ENCODE data around the gene MRM2. TPM values are rescaled to one million over a fixed set of nuclear protein-coding genes. Genes with fewer than 3 reads are reported as not detected.

MRM2 gene
- polyA plus RNA-seq, 2 of the 4 experiments (the other 2 are of a cell fraction): 35.6 to 44.0 TPM

DNA sequence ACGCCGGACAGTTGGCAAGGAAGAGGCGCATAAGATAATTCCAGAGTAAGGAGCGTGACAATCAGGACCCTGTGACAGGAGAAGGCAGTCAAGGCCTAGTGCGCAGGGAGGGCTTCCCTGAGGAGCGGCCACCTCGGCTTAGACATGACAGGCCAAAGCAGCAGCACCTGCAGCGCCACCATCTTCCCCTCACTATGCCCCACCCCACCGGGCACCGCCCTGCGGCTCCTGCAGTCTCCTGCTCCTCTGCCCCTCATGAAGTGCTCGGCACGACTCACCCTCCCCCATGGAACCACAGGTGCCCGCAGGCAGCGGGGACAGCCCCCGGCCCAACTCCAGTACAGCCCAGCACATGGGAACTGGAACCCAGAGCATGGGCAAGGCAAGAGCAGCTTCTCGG is 21.1 kb downstream of the MRM2 start:
- TF ChIP-seq EHMT2 (IDR thresholded peaks at IDR 0.05; ENCODE audit: low read depth) (no peak), FOSB (CRISPR knock-in tag; IDR thresholded peaks at IDR 0.05) (no peak), RFX5 (IDR thresholded peaks at IDR 0.05) (no peak)
- FAIRE-seq: no peak
- ATAC-seq: no peak
- H3K4me3 ChIP-seq: no peak overlapping the region
- ChIA-PET CTCF (no interaction called here), POLR2A (no interaction called here)
- no peak overlapping the region for H3K4me2 ChIP-seq
- no peak for DNase-seq (ENCODE audit: low read depth in 1 of 2, low spot score in 1 of 2)
- no peaks in the 10 kb centered on the region for H3K9me3 ChIP-seq
- no peak overlapping the region for H3K27ac ChIP-seq
- H3K4me1 ChIP-seq: 0 out of 3 replicates have a peak, but pooled peaks cover 6% of the 10 kb centered on the region
- WGBS (ENCODE audit: missing lambda C conversion rate): 90% methylated on average over 17 of the region's 17 CpGs

DNA sequence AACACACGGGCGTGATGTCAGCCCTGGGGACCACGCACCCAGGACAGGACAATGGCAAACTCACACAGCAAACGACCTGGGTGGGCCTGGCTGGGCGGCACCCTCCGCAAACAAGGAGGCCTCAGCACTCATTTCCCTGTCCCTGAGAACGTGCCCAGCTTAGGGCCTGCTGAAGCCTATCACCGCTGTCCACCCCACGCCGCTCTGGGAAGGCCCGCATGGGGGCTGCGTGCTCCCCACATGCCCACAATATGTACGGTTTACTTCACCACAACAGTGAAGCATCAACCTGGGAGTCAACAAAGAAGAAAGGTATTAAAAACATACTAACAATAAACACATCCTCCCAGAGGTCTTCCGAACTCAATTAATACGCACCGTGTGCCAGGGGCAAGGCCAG is 21.5 kb downstream of the MRM2 start:
- H3K4me2 ChIP-seq: no peak overlapping the region
- no peak for DNase-seq (ENCODE audit: low read depth in 1 of 2, low spot score in 1 of 2)
- H3K9me3 ChIP-seq: no peaks in the 10 kb centered on the region
- no peak for ATAC-seq
- H3K4me3 ChIP-seq: no peak overlapping the region
- H3K4me1 ChIP-seq: 0 out of 3 replicates have a peak, but pooled peaks cover 6% of the 10 kb centered on the region
- no peak overlapping the region for H3K27ac ChIP-seq
- 90% methylated on average over 16 of the region's 16 CpGs for WGBS (ENCODE audit: missing lambda C conversion rate)
- CTCF ChIA-PET: no interaction called here
- TF ChIP-seq, protein P1, sequence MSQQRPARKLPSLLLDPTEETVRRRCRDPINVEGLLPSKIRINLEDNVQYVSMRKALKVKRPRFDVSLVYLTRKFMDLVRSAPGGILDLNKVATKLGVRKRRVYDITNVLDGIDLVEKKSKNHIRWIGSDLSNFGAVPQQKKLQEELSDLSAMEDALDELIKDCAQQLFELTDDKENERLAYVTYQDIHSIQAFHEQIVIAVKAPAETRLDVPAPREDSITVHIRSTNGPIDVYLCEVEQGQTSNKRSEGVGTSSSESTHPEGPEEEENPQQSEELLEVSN (IDR thresholded peaks at IDR 0.05; ENCODE audit: borderline replicate concordance, low read depth): no peak
- no peak for TF ChIP-seq KDM5A (IDR thresholded peaks at IDR 0.05)
- TF ChIP-seq JUN (IDR thresholded peaks at IDR 0.05): no peak
- no peak for FAIRE-seq
- POLR2A ChIA-PET: no interaction called here

DNA sequence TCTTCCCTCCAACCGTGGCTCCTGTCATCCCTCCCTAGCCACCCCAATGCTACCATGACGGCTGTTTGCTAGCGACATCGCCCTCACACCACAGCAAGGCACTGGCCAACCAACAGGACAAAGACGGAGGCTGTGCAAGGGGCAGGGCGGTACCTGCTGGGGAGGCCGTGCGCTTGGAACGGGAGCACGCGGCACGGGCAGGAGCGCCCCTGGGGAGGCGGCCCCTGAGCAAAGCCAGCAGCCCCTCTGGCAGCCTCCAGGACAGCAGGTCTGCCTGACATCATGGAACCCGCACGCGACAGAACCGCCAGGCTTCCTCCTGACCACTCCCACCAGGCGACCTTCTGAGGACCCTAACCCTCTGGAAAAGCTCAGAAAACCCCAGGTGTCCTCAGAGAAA is 22.0 kb downstream of the MRM2 start:
- ATAC-seq (no peak), FAIRE-seq (no peak), DNase-seq (ENCODE audit: low read depth in 1 of 2, low spot score in 1 of 2) (no peak)
- WGBS (ENCODE audit: missing lambda C conversion rate): 92% methylated on average over 19 of the region's 19 CpGs
- CTCF ChIA-PET: no interaction called here
- H3K9me3 ChIP-seq: no peaks in the 10 kb centered on the region
- TF ChIP-seq RARB (CRISPR knock-in tag; IDR thresholded peaks at IDR 0.05) (no peak), ZSCAN20 (CRISPR knock-in tag; IDR thresholded peaks at IDR 0.05) (no peak), HOXB5 (CRISPR knock-in tag; IDR thresholded peaks at IDR 0.05) (no peak), RAD21 (conservative IDR thresholded peaks at IDR 0.05 in 1 of 2, IDR thresholded peaks at IDR 0.05 in 1 of 2) (no peak), MAFK (IDR thresholded peaks at IDR 0.05; ENCODE audit: partially characterized antibody) (no peak), ZFP36 (IDR thresholded peaks at IDR 0.05; ENCODE audit: borderline replicate concordance, partially characterized antibody) (no peak), CHD4 (IDR thresholded peaks at IDR 0.05; ENCODE audit: borderline replicate concordance) (no peak)
- TF ChIP-seq, protein P1 (IDR thresholded peaks at IDR 0.05; ENCODE audit: borderline replicate concordance, low read depth): no peak
- TF ChIP-seq, protein P2, sequence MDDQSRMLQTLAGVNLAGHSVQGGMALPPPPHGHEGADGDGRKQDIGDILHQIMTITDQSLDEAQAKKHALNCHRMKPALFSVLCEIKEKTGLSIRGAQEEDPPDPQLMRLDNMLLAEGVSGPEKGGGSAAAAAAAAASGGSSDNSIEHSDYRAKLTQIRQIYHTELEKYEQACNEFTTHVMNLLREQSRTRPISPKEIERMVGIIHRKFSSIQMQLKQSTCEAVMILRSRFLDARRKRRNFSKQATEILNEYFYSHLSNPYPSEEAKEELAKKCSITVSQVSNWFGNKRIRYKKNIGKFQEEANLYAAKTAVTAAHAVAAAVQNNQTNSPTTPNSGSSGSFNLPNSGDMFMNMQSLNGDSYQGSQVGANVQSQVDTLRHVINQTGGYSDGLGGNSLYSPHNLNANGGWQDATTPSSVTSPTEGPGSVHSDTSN (IDR thresholded peaks at IDR 0.05): no peak
- TF ChIP-seq, protein P3, sequence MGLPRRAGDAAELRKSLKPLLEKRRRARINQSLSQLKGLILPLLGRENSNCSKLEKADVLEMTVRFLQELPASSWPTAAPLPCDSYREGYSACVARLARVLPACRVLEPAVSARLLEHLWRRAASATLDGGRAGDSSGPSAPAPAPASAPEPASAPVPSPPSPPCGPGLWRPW (IDR thresholded peaks at IDR 0.05): no peak
- TF ChIP-seq, protein P4, sequence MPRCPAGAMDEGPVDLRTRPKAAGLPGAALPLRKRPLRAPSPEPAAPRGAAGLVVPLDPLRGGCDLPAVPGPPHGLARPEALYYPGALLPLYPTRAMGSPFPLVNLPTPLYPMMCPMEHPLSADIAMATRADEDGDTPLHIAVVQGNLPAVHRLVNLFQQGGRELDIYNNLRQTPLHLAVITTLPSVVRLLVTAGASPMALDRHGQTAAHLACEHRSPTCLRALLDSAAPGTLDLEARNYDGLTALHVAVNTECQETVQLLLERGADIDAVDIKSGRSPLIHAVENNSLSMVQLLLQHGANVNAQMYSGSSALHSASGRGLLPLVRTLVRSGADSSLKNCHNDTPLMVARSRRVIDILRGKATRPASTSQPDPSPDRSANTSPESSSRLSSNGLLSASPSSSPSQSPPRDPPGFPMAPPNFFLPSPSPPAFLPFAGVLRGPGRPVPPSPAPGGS (IDR thresholded peaks at IDR 0.05): no peak
- POLR2A ChIA-PET: no interaction called here
- H3K4me1 ChIP-seq: 0 out of 3 replicates have a peak, but pooled peaks cover under 1% of the 10 kb centered on the region
- H3K27ac ChIP-seq: no peak overlapping the region
- no peak overlapping the region for H3K4me3 ChIP-seq
- no peak overlapping the region for H3K4me2 ChIP-seq

DNA sequence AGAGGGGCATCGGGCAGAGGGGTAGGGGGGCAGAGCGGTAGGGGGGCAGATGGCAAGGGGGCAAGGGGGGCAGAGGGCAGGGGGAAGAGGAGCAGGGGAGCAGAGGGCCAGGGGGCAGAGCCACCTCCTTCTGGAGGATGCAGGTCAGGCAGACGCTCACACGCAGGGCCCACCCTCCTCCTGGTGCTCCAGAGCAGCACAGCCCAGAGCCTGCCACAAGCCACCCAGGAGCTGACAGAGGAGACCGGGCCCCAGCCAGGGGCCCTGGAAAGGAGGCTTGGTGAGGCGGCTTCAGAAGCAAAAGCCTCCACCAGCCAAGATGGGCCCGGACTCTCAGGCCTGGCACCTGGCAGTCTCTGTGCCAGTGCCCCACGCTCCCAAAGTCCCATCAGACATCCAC is 22.4 kb downstream of the MRM2 start:
- H3K4me3 ChIP-seq: no peak overlapping the region
- H3K27ac ChIP-seq: no peak overlapping the region
- no peaks in the 10 kb centered on the region for H3K4me1 ChIP-seq
- DNase-seq (ENCODE audit: low read depth in 1 of 2, low spot score in 1 of 2) (no peak), ATAC-seq (no peak), FAIRE-seq (no peak)
- no peaks in the 10 kb centered on the region for H3K9me3 ChIP-seq
- CTCF ChIA-PET: no interaction called here
- H3K4me2 ChIP-seq: no peak overlapping the region
- POLR2A ChIA-PET: no interaction called here
- 97% methylated on average over 5 of the region's 8 CpGs for WGBS (ENCODE audit: missing lambda C conversion rate)
- no peak for TF ChIP-seq HOXB5 (CRISPR knock-in tag; IDR thresholded peaks at IDR 0.05)
- no peak for TF ChIP-seq EP300 (IDR thresholded peaks at IDR 0.05)
- no peak for TF ChIP-seq RNF2 (IDR thresholded peaks at IDR 0.05; ENCODE audit: borderline replicate concordance, low read depth)
- no peak for TF ChIP-seq CHD2 (IDR thresholded peaks at IDR 0.05; ENCODE audit: low read length, partially characterized antibody)
- TF ChIP-seq, protein P3 (IDR thresholded peaks at IDR 0.05): no peak
- TF ChIP-seq EHF (CRISPR knock-in tag; IDR thresholded peaks at IDR 0.05): no peak
- TF ChIP-seq CBX8 (IDR thresholded peaks at IDR 0.05): no peak
- TF ChIP-seq HDAC2 (IDR thresholded peaks at IDR 0.05): no peak
- no peak for TF ChIP-seq RFX5 (IDR thresholded peaks at IDR 0.05)
- no peak for TF ChIP-seq FOXS1 (CRISPR knock-in tag; IDR thresholded peaks at IDR 0.05)
- TF ChIP-seq CBX2 (IDR thresholded peaks at IDR 0.05; ENCODE audit: borderline replicate concordance, low read depth): no peak
- TF ChIP-seq, protein P5, sequence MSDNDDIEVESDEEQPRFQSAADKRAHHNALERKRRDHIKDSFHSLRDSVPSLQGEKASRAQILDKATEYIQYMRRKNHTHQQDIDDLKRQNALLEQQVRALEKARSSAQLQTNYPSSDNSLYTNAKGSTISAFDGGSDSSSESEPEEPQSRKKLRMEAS (IDR thresholded peaks at IDR 0.05): no peak
- TF ChIP-seq, protein P6, sequence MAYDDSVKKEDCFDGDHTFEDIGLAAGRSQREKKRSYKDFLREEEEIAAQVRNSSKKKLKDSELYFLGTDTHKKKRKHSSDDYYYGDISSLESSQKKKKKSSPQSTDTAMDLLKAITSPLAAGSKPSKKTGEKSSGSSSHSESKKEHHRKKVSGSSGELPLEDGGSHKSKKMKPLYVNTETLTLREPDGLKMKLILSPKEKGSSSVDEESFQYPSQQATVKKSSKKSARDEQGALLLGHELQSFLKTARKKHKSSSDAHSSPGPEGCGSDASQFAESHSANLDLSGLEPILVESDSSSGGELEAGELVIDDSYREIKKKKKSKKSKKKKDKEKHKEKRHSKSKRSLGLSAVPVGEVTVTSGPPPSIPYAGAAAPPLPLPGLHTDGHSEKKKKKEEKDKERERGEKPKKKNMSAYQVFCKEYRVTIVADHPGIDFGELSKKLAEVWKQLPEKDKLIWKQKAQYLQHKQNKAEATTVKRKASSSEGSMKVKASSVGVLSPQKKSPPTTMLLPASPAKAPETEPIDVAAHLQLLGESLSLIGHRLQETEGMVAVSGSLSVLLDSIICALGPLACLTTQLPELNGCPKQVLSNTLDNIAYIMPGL (CRISPR knock-in tag; IDR thresholded peaks at IDR 0.05; ENCODE audit: borderline replicate concordance): no peak
- no peak for TF ChIP-seq RARB (CRISPR knock-in tag; IDR thresholded peaks at IDR 0.05)

Measured in A549 (cell line).